Esophagus squamous epithelium (tissue), 4 donors: Measurements from ENCODE around the gene PEX1.

Experiments
- POLR2A ChIP-seq, 4 donors: fragments of 450-650 bp; IDR thresholded peaks; one replicate each; pipeline ENCODE4 v1.6.1; 2017; ENCODE audit warnings: antibody characterized with exemption in 4 of 4, mild to moderate bottlenecking in 4 of 4, moderate library complexity in 3 of 4
- TF ChIP-seq, protein P1 (sequence below), 6 experiments: fragments of 450-650 bp in 4 of 6; fragments of 200-600 bp in 2 of 6; sonication (generic) in 2 of 6; IDR thresholded peaks; one replicate each; pipeline ENCODE4 v1.5.1; 2016 to 2019; ENCODE audit warnings: antibody characterized with exemption in 6 of 6, mild to moderate bottlenecking in 4 of 6, moderate library complexity in 4 of 6

DNA sequence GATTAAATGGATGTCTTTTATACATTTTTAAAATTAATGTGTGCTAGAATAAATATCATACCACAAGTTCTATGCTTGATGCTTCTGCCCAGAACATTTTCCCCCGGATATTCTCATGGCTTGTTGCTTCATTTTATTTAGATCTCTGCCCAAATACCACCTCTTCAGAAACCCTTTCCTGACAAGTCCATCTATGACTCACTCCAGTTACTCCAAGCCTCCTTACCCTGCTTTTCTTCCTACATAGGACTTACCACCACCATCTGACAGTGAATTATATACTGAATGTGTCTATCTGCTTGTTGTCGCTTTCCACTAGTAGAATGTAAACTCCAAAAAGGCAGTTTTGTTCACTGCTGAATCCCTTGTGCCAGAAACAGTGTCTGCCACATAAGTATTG, 31.4 kb downstream of the PEX1 start:
- TF ChIP-seq POLR2A (IDR thresholded peaks at IDR 0.05): no peak
- TF ChIP-seq, protein P1, sequence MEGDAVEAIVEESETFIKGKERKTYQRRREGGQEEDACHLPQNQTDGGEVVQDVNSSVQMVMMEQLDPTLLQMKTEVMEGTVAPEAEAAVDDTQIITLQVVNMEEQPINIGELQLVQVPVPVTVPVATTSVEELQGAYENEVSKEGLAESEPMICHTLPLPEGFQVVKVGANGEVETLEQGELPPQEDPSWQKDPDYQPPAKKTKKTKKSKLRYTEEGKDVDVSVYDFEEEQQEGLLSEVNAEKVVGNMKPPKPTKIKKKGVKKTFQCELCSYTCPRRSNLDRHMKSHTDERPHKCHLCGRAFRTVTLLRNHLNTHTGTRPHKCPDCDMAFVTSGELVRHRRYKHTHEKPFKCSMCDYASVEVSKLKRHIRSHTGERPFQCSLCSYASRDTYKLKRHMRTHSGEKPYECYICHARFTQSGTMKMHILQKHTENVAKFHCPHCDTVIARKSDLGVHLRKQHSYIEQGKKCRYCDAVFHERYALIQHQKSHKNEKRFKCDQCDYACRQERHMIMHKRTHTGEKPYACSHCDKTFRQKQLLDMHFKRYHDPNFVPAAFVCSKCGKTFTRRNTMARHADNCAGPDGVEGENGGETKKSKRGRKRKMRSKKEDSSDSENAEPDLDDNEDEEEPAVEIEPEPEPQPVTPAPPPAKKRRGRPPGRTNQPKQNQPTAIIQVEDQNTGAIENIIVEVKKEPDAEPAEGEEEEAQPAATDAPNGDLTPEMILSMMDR (IDR thresholded peaks at IDR 0.05): no peak
